NCI-H1694 treated with DMSO at 0.1 percent for 48 hours (cell line): Measurements from ENCODE around the gene ESRRA.

ENCODE experiments used
- DNase-seq: peaks from one replicate; lab custom pipeline; 2025; lab: John Stamatoyannopoulos, UW

Gene ESRRA

GRCh38 chr11:64333556-64333955 lies 28.2 kb downstream of the ESRRA start:
- no peak for DNase-seq

- peak; percentile 95 for DNase-seq
These were observed 29.7 kb downstream of the ESRRA start for GRCh38 chr11:64334764-64335735.

- no peak for DNase-seq
These were observed 32.4 kb downstream of the ESRRA start for GRCh38 chr11:64337538-64338249.

GRCh38 chr11:64338716-64339115 lies 33.4 kb downstream of the ESRRA start:
- DNase-seq: no peak

- DNase-seq: no peak
These were observed 34.0 kb downstream of the ESRRA start for GRCh38 chr11:64339286-64339685.

- no peak for DNase-seq
These were observed 34.6 kb downstream of the ESRRA start, which contains the start of gene CCDC88B for GRCh38 chr11:64339754-64340408. Gene CCDC88B, plus strand, starts transcription at chr11:64340204. Its CDS starts 63 bp downstream, at chr11:64340267.

GRCh38 chr11:64340671-64341335 lies 35.5 kb downstream of the ESRRA start:
- DNase-seq: no peak

- DNase-seq: no peak
These were observed 36.1 kb downstream of the ESRRA start for GRCh38 chr11:64341429-64341828.

- DNase-seq: peak; percentile 36
These were observed 36.8 kb downstream of the ESRRA start for GRCh38 chr11:64341851-64342791.

GRCh38 chr11:64342869-64343745 lies 37.8 kb downstream of the ESRRA start:
- no peak for DNase-seq

- no peak for DNase-seq
These were observed 38.6 kb downstream of the ESRRA start for GRCh38 chr11:64343767-64344559.

- no peak for DNase-seq
These were observed 39.5 kb downstream of the ESRRA start for GRCh38 chr11:64344787-64345186.

GRCh38 chr11:64347193-64347867 lies 42.0 kb downstream of the ESRRA start:
- DNase-seq: no peak

GRCh38 chr11:64348383-64349024 lies 43.2 kb downstream of the ESRRA start:
- no peak for DNase-seq

- DNase-seq: no peak
These were observed 43.7 kb downstream of the ESRRA start for GRCh38 chr11:64349025-64349387.

GRCh38 chr11:64349404-64349803 lies 44.1 kb downstream of the ESRRA start:
- no peak for DNase-seq

- no peak for DNase-seq
These were observed 45.9 kb downstream of the ESRRA start for GRCh38 chr11:64351136-64351631.
